Stimulated activated CD8-positive, alpha-beta memory T cell treated with anti-CD3 and anti-CD28 coated beads, Interleukin-15, amount 100 ng/mL, for 24 hours (primary cell): ENCODE data around the gene HOXC11.

Source experiments
- DNase-seq: peaks from one replicate; pipeline ENCODE4 v3.0.0-alpha.2; 2020; ENCODE audit warnings: low read depth

HOXC11 gene

DNA sequence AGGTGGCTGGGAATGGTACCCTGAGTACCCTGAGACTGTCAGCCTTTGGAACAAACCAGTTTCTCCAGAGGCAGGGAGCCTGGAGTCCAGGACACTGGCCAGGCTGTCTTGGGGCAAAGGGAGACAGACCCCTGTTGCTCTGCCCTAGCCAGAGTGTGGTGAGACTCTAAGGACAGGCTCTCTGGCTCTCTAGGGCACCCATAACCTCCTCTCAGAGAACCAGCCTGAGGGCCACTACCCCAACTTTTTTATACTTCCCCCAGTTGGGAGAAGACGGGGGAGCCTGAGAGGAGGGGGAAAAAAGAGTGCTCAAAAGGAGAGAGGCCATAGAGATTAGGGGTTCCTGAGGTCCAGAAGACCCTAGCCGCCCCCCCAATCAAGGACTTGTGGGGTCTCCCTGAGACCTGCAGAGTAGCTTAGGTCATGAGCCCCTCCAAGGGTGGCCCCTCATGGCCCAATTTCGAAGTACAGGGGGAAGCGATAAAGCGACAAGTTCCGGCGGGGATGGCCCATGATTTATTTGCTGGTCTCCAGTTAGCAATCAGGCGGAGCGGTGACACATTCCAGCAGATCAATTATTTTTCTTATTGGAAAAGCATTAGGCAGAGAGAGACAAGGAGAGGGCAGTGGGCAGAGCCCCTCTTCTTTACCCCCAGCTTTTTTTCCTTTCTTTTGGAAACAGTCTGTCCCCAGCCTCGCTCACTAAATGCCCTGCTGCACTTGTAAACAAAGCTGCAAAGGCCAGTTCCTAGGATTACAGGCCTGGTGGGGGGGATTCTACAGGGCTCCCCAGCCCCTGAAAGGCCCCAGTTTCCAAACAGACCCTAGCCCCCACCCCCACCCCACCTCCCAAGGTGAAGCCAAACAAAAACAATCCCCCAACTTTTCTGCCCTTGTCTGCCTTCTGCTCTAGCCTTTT, 37.4 kb downstream of the HOXC11 start:
- no peak for DNase-seq

DNA sequence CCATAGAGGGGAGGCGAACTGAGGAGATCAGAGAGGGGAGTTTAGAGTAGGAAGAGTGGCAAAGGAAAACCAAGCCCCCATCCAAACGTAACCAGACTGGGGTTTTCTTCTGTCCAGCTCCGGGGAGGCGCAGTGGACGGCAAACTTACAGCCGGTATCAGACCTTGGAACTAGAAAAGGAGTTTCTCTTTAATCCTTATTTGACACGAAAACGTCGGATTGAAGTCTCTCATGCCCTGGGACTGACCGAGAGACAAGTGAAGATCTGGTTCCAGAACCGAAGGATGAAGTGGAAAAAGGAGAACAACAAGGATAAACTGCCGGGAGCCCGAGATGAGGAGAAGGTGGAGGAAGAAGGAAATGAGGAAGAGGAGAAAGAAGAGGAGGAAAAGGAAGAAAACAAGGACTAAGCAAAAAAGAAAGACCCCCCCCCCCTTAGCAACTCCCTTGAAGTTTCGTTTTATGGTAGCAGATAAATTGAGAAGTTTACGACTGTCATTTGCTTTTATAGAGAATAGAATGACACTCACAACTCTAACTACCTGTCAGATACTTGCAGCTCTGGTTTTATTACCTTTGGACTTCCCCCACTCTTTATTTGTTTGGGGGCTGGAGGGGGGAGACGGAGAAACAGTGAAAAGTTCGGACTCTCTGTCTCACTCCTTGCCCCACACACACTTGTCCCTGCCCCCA, 38.2 kb downstream of the HOXC11 start:
- DNase-seq, result no peak

DNA sequence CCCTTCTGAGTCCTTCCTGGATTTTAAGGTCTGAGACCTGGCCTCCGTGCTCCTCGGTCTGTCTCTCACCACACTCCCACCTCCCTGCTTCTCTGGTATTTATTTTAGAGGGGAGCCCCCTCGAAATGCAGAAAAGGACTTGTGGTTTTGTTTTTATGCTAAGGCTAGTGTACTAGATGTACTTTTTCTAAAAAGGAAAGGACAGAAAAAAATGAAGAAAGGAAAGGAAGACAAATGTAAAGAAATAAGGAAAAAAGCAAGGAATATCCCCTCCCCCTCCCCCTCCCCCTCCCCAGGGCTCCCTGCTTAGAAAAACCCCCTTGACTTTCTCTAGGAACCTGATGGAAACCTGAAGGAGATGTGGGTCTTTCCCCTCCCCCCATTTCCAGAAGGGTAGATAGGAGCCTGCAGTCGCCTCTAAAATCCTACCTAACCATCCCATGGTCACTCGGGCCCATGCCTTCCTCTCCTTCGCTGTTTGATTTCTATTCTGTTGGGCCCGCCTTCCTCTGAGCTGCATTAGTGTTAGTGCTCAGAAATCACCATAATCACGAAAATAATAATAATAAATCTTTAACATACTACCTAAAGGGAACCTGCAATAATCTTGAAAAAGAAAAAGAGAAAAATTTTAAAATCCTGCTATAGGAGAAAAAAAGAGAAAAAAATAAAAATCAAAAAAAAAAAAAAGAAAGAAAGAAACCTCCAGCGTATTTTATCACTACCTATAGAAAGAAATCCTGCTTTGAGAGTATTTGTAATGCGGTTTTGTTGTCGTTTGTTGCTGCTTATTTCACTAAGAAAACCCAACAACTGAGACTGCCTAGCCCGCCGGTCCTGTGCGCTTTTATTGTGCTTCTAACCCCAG, 39.0 kb downstream of the HOXC11 start:
- DNase-seq, result no peak

DNA sequence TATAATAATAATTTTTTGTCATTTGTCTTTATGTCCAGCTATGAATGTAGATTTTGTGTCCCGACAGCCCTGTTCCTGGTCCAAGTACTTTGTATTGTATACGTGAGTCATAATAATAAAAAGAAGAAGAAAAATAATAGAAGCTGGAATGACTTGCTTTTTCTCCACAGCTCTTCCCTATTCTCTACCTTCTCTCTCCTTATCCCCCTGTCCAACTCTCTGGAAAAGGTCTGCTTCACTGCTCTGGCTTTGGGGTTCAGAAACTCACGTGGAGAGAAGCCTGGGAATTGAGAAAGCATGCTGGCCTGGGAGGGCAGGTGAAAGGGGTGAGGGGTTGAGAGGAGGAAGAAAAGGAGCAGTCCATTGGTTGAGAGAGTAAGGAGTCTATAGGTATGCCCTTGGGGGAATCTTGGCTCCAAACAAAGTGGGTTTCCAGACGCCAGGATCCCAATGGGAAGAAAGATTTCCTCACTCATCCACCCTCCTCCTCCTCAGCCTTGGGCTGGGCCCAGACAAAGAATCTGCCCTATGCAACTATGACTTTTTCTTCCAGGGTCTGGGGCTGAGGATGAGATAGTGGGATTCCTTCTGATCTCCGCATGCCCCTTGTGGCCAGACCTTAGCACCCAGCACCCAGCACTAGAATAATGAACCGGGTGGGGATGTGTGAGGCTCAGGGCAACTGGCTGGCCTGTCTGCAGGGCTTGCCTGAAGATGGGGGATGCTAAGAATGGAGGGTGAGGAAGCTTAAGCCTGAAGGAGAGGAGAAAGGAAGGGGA, 39.9 kb downstream of the HOXC11 start:
- no peak for DNase-seq

DNA sequence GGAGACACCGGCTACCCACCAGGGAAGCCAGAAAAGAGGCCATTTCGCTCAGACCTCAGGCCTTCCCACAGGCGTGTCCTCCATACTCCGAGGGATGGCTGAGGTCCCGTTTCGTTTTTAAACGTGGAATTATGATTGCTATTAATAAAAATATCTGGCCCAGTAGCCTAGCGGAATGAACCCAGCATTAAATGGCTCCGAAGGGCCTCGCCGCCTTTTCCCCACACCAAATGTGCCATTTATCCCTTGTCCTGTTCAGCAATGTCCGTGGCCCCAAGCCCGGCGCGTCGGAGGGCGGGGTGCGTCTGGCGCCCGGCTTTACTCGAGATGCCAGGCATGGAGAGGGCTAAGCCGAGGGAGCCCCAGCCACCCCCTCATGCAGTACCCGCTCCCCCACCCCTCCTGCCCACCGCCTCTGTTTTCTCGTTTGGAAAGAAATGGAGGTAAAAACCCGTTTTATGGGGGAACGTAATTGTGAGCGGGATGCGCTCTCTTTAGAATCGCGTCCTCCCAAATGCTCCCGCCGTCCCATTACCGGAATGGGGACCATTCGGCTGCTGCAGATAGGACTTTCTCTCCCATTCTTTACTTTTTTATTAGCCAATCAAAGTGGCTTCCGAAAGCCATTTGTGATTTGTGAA, 41.6 kb downstream of the HOXC11 start:
- DNase-seq, result no peak

DNA sequence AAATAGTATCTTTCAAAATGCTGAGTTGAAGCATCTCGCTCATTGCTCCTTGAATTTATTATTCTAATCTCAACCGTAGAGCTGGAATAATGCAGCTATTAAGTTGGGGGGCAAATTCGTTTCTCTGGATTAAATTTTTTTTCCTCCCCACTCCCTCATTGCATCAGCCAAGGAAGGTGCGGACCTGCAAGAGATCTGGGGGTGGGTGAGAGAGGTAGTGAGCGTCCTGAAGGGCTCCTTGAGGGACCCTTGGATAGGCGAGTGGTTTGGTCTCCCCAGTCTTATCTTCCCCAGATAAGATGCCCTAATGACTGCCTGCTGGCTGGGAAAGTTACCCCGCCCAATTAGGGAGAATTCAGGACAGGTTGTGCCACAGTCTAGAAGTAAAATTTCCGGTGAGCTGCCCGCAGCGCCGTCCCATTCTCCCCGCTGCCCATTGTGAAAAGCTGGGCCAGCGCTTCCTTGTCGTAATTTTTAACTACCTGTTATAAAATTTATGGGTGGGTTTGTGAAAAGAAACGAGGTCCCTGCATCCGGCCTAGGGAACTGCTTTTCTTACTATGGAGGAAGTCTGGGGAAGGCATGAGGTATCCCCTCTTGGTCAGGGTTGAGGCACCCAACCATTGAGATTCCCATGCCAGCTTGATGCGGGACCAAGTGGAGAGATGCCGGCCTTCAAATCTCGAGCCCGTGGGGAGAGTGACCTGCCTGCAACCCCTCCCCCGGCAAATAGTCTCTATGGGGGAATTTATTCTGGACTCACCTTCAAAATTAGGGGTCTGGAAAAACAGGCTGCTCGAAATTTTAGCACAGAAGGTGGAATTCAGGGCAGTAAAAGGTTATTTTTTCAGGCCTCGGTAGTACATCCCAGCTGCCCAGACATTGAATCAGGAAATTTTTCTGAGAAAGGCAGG, 42.3 kb downstream of the HOXC11 start:
- no peak for DNase-seq

DNA sequence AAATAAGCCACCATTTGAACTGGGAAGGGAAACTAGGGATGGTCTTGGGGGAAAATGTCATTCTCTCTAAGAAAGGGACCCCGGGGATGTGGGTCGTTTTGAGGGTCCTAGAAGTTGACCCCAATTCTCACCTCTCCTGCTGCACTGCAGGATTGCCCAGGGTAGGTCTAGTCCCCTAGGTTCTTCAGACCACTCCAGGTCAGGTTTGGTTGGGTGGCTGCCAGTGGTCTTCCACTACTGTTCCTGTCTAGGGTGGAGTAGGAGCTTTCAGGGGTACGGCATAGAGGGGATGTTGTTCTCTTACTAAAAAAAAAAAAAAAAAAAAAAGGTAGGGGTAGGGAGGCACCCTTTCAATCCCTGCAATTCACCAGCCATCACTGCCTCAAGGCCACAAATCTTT, 43.1 kb downstream of the HOXC11 start:
- DNase-seq, result no peak

DNA sequence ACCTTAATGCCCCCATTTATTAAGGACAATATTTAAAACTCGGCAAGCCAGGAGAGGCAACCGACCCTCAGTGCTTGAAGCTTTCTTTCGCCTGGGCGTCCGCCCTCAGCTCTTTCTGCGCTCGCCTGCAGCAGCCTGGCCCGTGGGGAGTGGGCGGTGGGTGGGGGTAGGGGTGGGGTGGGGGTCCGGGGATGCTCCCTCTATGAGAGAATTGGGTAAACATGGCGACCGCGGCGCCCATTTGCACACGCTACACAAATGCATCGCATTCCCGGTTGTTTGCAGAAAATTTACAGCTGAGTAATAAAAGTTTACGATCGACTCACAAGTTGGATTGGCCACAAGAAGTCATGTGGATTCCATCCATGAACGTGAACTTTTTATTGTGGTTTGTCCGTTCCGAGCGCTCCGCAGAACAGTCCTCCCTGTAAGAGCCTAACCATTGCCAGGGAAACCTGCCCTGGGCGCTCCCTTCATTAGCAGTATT, 43.6 kb downstream of the HOXC11 start:
- DNase-seq, result no peak

DNA sequence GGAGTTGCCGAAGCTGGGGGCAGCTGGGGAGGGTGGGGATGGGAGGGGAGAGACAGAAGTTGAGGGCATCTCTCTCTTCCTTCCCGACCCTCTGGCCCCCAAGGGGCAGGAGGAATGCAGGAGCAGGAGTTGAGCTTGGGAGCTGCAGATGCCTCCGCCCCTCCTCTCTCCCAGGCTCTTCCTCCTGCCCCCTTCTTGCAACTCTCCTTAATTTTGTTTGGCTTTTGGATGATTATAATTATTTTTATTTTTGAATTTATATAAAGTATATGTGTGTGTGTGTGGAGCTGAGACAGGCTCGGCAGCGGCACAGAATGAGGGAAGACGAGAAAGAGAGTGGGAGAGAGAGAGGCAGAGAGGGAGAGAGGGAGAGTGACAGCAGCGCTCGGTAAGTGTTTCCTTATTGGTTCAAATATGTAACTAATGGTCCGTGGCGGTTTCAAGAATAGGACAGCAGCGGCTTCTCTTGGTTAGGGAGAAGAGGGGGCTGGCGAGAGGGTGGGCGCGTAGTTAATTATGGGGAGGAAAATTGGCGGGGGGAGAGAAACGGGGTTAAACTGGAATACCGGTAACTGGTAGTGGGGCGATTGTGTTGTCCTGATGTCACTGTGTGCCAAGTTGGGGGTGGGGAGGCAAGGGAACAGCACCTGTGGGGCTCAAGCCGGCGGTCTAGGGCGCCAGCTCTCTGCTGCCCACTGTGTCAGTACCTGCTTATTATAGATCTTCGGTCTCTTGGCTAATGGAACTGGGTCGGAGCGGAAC, 44.3 kb downstream of the HOXC11 start:
- no peak for DNase-seq

DNA sequence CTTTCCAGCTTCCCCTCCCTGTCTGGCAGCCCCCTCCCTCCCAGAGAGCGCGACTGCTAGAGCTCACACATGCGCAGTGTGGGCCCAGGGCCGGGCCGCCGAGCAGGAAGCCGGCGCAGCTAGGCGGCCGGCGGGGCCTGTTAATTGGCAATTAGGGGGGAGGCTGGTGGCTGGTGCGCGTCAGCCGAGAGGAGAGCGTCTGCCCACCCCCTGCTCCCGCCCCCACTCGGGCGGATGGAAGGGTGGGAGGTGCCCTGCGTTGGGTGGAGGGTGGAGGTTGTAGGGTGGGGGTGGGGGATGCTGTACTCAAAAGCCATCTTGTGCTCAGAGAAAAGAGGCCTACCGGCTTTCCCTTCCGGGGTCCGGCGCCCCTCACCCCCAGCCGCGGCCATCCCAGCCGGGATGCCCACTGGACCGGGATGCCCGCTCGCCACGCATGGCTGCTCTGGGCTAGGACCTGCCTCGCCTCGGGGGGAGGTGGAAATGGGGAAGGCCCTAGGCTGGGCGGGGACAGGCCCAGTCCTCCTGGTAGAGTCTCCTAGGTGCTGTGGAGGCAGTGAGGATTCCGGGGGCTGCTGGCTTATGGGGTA, 45.0 kb downstream of the HOXC11 start:
- DNase-seq, result peak; percentile 42

DNA sequence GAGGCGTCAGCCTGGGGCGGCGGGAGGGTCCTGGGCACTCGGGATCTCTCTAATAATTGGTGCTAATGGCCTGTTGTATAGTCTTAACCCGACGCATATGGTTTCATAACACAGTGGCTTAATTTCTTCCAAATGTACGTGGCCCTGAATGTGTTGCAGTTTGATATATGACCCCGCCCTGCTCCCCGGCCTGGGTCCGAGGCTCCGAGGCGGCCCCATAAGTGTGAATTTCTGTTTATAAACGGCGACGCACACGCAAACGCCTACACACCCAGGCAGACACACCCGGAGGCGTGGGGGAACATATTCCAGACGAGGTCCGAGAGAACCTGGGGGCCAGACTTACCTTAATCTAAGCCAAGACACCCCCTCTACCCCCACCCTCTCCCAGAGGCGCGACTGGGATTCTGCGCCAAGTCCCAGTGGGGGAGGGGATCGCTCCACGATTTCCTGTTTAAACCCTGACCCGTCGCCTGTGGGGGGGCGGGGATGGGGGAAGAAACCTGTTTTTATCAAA, 45.6 kb downstream of the HOXC11 start:
- DNase-seq, result no peak

DNA sequence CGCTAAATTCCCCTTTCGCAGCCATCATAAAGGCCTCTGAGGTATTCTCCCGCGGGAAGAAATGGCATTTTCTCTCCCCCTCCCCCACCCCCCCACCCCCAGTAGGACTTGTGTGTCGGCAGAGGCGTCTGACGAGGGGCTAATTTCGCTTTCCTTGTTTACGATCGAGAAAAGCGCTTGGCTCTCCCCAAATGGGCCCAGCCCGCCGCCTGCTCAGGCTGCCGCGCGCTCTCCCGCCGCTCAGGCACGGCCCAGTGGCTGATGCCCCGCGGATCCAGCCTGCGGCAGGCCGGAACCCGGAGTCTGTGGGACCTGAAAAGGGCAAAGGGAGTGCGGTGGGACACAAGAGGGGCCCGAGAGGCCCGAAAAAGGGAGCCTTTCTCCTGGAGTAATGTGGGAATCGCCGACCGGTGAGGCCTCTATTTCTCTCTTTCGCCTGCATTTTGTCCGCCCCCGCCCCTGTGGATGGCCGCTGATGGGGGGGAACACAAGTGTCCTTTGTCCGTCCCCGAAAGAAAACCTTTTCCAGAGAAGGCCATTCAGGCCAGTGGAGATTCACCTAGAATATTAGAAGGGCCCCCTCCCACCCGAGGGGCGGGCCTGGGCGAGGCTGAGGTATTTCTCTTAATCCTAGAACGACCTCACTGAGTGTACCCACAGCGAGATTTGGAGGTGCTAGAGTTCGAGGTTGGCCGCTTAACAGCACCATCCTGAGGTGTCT, 46.3 kb downstream of the HOXC11 start:
- no peak for DNase-seq

DNA sequence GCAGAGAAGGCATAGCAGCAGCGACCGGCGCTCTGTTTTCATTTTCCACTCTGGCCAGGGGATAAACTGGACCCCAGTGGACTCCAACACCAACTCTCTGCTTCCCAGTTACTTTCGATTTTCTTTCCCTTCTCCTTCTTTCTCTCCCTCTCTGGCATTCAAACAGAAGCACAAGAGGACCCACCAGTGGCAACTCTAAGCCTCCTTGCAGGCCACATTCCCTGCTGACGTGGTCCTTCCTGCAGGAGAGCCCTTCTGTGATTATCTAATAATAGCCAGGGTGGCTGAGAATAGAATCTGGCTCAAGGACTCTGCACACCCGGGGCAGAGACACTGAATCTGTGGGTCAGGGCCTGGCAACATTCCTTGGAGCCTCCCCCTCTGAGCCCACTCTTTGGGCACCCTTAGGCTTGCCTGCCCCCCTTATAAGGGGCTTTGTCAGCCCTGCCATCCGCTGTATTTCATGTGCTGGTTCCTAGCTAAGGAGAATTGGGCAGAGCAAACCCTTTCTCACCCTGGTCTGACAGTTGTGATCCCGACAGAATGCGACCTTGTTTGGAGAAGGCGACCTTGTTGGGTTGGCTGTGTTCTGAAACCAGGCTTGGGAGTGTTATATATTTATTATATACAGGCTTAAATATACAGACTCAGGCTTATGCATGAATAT, 47.1 kb downstream of the HOXC11 start:
- DNase-seq, result no peak

DNA sequence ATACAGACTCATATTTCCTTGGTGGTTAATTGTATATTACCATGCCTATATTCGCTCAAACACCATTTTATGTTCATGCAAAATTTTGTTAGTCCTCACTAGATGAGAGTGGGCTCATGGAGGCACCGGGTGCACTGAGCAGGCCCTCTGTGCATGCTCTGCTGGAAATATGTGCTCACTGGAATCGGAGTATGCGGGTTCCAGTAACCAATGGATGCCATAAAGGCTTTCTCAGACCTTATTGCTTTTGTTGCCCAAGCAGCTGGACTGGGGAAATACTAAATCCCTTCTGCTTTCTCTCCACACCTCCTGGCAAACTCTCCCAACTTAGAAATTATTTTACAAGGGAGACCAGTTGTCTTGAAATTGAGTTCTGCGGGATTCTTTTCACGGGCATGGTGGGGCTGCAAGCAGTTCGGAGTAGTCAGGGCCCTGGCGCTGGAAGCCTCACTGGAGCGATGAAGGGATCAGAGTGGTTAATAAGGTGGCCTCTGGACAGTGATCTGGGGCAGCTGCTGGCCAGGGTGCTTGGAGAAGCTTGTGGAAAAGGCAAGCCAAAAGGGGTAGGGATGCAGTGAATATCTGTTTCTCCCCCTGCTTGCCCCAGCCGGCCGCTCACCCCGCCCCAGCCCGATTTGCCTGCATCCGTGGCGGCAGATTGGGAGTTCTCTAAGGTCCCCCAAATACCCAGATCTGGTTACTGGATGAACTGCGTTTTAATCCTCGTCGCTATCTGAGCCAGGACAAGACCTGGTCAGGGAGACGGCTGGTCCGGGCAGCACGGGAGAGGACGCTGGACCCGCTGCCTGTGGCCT, 47.9 kb downstream of the HOXC11 start:
- no peak for DNase-seq

DNA sequence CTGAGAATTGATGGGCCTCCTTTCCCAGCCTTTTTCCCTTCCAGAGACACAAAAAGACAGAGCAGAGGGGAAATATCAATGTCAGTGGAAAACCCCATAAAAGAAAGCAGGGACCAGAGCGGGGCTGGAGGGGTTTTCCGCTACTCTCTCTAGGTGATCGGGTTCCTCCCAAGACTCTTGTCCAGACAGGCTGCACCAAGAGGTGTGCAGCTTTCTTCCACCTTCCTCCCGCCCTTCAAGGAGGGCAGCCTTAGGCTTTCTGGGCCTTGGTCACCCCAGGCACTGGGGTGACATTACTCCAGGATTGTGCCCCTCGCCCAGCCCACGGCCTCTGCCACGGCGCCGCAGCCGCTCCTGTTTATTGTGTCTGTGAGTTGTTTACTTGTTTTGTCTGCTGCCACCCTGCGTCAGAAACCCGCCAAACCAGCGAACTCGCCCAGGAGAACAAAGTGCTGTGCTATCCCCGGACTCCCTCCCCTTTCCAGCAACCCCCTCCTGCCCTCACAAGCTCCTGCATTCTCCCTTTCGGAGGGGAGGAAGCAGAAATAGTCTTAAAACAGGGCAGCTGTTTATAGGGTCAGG, 48.6 kb downstream of the HOXC11 start:
- no peak for DNase-seq
